T follicular helper cell (primary cell): ENCODE measurements around the gene UBAP2L.

ENCODE experiments used
- DNase-seq: peaks from one replicate; pipeline ENCODE4 v3.0.0-alpha.2; 2020; ENCODE audit warnings: low read depth
- total RNA-seq, 2 experiments: gene quantifications; one replicate each; lab custom pipeline; 2026; lab: John Stamatoyannopoulos, UW

UBAP2L gene
- 136 to 215 reads per million in 2 experiments for total RNA-seq

- DNase-seq = peak; percentile 99
Measured at GRCh38 chr1:154220071-154220969, at the start of gene UBAP2L. Gene UBAP2L, plus strand, starts transcription at chr1:154220955. Its CDS starts 4,169 bp downstream, at chr1:154225124.

GRCh38 chr1:154171223-154171583 lies 49.6 kb upstream of the UBAP2L start:
- DNase-seq = no peak

- DNase-seq = no peak
Measured at GRCh38 chr1:154171880-154172279, 48.9 kb upstream of the UBAP2L start.

- DNase-seq = no peak
Measured at GRCh38 chr1:154174654-154175053, 46.1 kb upstream of the UBAP2L start.

- no peak for DNase-seq
Measured at GRCh38 chr1:154176337-154176736, 44.4 kb upstream of the UBAP2L start.

- no peak for DNase-seq
Measured at GRCh38 chr1:154178013-154178412, 42.7 kb upstream of the UBAP2L start.

- no peak for DNase-seq
Measured at GRCh38 chr1:154178911-154179811, 41.6 kb upstream of the UBAP2L start.

GRCh38 chr1:154179946-154180687 lies 40.6 kb upstream of the UBAP2L start:
- no peak for DNase-seq

- no peak for DNase-seq
Measured at GRCh38 chr1:154181944-154182343, 38.8 kb upstream of the UBAP2L start.

- peak; percentile 41 for DNase-seq
Measured at GRCh38 chr1:154182344-154183045, 38.3 kb upstream of the UBAP2L start.

GRCh38 chr1:154183046-154183915 lies 37.5 kb upstream of the UBAP2L start:
- DNase-seq = peak; percentile 91

- DNase-seq = peak; percentile 44
Measured at GRCh38 chr1:154186177-154186576, 34.6 kb upstream of the UBAP2L start.

- DNase-seq = no peak
Measured at GRCh38 chr1:154186852-154187501, 33.8 kb upstream of the UBAP2L start.

- DNase-seq = no peak
Measured at GRCh38 chr1:154190550-154190949, 30.2 kb upstream of the UBAP2L start.

- DNase-seq = no peak
Measured at GRCh38 chr1:154191990-154192461, 28.7 kb upstream of the UBAP2L start, which contains the start of gene TPM3. Gene TPM3, minus strand, starts transcription at chr1:154192100. Its CDS starts 82 bp downstream, at chr1:154192018.

- no peak for DNase-seq
Measured at GRCh38 chr1:154192476-154192875, 28.3 kb upstream of the UBAP2L start.

GRCh38 chr1:154193821-154194220 lies 26.9 kb upstream of the UBAP2L start:
- DNase-seq = no peak

- DNase-seq = peak; percentile 31
Measured at GRCh38 chr1:154198756-154199562, 21.8 kb upstream of the UBAP2L start.

- no peak for DNase-seq
Measured at GRCh38 chr1:154199563-154199879, 21.2 kb upstream of the UBAP2L start.
